HepG2 (cell line): ENCODE data around the gene UBTD2.

Experiments used
- SOX6 ChIP-seq, 2 experiments: fragments of 450-650 bp in 1 of 2; sonication (generic) in 1 of 2; formaldehyde crosslinking in 1 of 2; IDR thresholded peaks; 2 replicates each; pipeline versions ENCODE4 v1.4.0 to v1.6.1; 2017 to 2020; ENCODE audit warnings: antibody characterized with exemption in 1 of 2, mild to moderate bottlenecking in 1 of 2, missing genetic modification reagents in 1 of 2
- SYNCRIP ChIP-seq: fragments of 200-400 bp; formaldehyde crosslinking; IDR thresholded peaks from 2 replicates; pipeline ENCODE4 v1.6.1; 2018; ENCODE audit warnings: mild to moderate bottlenecking, low read depth, low read length; ENCODE audit not compliant: insufficient read depth
- ZNF687 ChIP-seq: sonication (generic); formaldehyde crosslinking; IDR thresholded peaks from 2 replicates; pipeline ENCODE4 v1.5.1; 2020; ENCODE audit warnings: mild to moderate bottlenecking, missing genetic modification reagents, moderate library complexity
- TF ChIP-seq, protein P1 (sequence below): sonication (generic); formaldehyde crosslinking; IDR thresholded peaks from 2 replicates; pipeline ENCODE4 v1.8.0; 2022; ENCODE audit warnings: missing genetic modification reagents, mild to moderate bottlenecking, borderline replicate concordance

DNA sequence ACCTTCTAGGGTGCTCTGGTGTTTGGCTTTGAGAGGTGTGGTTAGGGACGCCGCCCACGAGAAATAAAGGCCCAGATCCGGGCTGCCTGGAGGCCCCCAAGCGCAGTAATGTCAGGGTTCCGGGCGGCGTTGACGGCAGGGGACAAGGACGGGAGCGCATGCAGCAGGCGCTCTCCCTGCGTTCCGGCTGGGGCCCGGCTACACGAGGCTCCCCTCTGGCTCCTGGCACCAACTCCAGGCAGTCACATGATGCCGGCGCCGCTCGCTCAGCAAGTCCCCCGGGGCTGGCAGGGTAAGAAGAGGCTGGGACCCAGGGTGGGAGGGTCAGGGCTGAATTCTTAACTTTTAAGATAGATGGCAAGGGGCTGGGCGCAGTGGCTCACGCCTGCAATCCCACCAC, 28.1 kb downstream of the UBTD2 start:
- TF ChIP-seq SYNCRIP (no peak), ZNF687 (no peak), SOX6 (IDR thresholded peaks at IDR 0.05) (no peak), SOX6 (CRISPR knock-in tag; IDR thresholded peaks at IDR 0.05) (no peak)
- TF ChIP-seq, protein P1, sequence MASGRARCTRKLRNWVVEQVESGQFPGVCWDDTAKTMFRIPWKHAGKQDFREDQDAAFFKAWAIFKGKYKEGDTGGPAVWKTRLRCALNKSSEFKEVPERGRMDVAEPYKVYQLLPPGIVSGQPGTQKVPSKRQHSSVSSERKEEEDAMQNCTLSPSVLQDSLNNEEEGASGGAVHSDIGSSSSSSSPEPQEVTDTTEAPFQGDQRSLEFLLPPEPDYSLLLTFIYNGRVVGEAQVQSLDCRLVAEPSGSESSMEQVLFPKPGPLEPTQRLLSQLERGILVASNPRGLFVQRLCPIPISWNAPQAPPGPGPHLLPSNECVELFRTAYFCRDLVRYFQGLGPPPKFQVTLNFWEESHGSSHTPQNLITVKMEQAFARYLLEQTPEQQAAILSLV (CRISPR knock-in tag): no peak
